ENCODE results near the gene ZCCHC24.
A peak's percentile ranks its signal among the peaks of the same experiment; 100 is the strongest.

Gene ZCCHC24

GRCh38 chr10:79420974-79421688 is 24.3 kb downstream of the ZCCHC24 start:
- no peak overlapping the region for H3K4me3 ChIP-seq
- peak overlapping the region in 1 of 2 donors; percentile 67 for H3K27ac ChIP-seq
- intact Hi-C loops (cut with DNase I; ENCODE audit: low total_unique reads): no loop called here
- peak in 1 of 2 donors; percentile 60 for DNase-seq
- no peaks in the 10 kb centered on the region for H3K27me3 ChIP-seq
- H3K4me1 ChIP-seq: peaks cover 0 to 52% (median 36%) of the 10 kb centered on the region in 4 donors
- peaks cover 0 to 51% (median 9%) of the 10 kb centered on the region in 3 donors for H3K36me3 ChIP-seq
- no peaks in the 10 kb centered on the region for H3K9me3 ChIP-seq
- no peak for TF ChIP-seq CTCF (IDR thresholded peaks at IDR 0.05)

- no peaks in the 10 kb centered on the region for H3K27me3 ChIP-seq
- peaks cover 0 to 42% (median 31%) of the 10 kb centered on the region in 4 donors for H3K4me1 ChIP-seq
- H3K27ac ChIP-seq: no peak overlapping the region
- no peak for TF ChIP-seq CTCF (IDR thresholded peaks at IDR 0.05)
- H3K4me3 ChIP-seq: no peak overlapping the region
- intact Hi-C loops (cut with DNase I; ENCODE audit: low total_unique reads): no loop called here
- no peaks in the 10 kb centered on the region for H3K9me3 ChIP-seq
- H3K36me3 ChIP-seq: peaks cover 0 to 45% (median 17%) of the 10 kb centered on the region in 3 donors
- DNase-seq: no peak
Observed at GRCh38 chr10:79418886-79419595, 26.4 kb downstream of the ZCCHC24 start.

- Histone ChIP-seq H3K4me1 (peaks cover 0 to 42% (median 33%) of the 10 kb centered on the region in 4 donors), H3K36me3 (peaks cover 0 to 45% (median 17%) of the 10 kb centered on the region in 3 donors), H3K27ac (no peak overlapping the region), H3K27me3 (no peaks in the 10 kb centered on the region), H3K4me3 (no peak overlapping the region), H3K9me3 (no peaks in the 10 kb centered on the region)
- no peak for TF ChIP-seq CTCF (IDR thresholded peaks at IDR 0.05)
- DNase-seq: peak in 1 of 2 donors; percentile 61
- intact Hi-C loops (cut with DNase I; ENCODE audit: low total_unique reads): no loop called here
Observed at GRCh38 chr10:79418274-79418673, 27.1 kb downstream of the ZCCHC24 start.

GRCh38 chr10:79417731-79418130 is 27.7 kb downstream of the ZCCHC24 start:
- Histone ChIP-seq H3K27ac (no peak overlapping the region), H3K36me3 (peaks cover 0 to 45% (median 17%) of the 10 kb centered on the region in 3 donors), H3K27me3 (no peaks in the 10 kb centered on the region), H3K4me3 (no peak overlapping the region), H3K9me3 (no peaks in the 10 kb centered on the region), H3K4me1 (peaks cover 0 to 37% (median 35%) of the 10 kb centered on the region in 4 donors)
- no peak for TF ChIP-seq CTCF (IDR thresholded peaks at IDR 0.05)
- peak in 1 of 2 donors; percentile 57 for DNase-seq
- intact Hi-C loops (cut with DNase I; ENCODE audit: low total_unique reads): no loop called here

GRCh38 chr10:79417266-79417665 is 28.2 kb downstream of the ZCCHC24 start:
- DNase-seq: peak in 1 of 2 donors; percentile 49
- H3K27ac ChIP-seq: no peak overlapping the region
- H3K36me3 ChIP-seq: peaks cover 0 to 45% (median 17%) of the 10 kb centered on the region in 3 donors

More at GRCh38 chr10:79417266-79417665, 28.2 kb downstream of the ZCCHC24 start:
- peaks cover 0 to 36% (median 32%) of the 10 kb centered on the region in 4 donors for H3K4me1 ChIP-seq
- intact Hi-C loops (cut with DNase I; ENCODE audit: low total_unique reads): no loop called here
- H3K4me3 ChIP-seq: no peak overlapping the region
- TF ChIP-seq CTCF (IDR thresholded peaks at IDR 0.05): no peak
- H3K9me3 ChIP-seq: no peaks in the 10 kb centered on the region
- H3K27me3 ChIP-seq: no peaks in the 10 kb centered on the region
